Measurements from ENCODE around the gene TTYH3. TPM values are rescaled to one million over a fixed set of nuclear protein-coding genes. Genes with fewer than 3 reads are reported as not detected.

Gene TTYH3
- total and polyA plus RNA-seq, 9 donors = 5.6 to 34.4 (median 22.0) TPM

- intact Hi-C loops (cut with DNase I) = no loop called here
- WGBS, 3 donors = 79 to 87% (median 79%) methylated on average over 9 of the region's 9 CpGs
- H3K27me3 ChIP-seq = no peaks in the 10 kb centered on the region
- H3K36me3 ChIP-seq = no peaks in the 10 kb centered on the region
- no peaks in the 10 kb centered on the region for H3K4me1 ChIP-seq (ENCODE audit: insufficient read depth)
- no peak overlapping the region for H3K4me3 ChIP-seq
- H3K27ac ChIP-seq = no peak overlapping the region
- DNase-seq = no peak
- TF ChIP-seq POLR2A (IDR thresholded peaks at IDR 0.05) (no peak), EP300 (IDR thresholded peaks at IDR 0.05) (no peak)
- TF ChIP-seq, protein P1, sequence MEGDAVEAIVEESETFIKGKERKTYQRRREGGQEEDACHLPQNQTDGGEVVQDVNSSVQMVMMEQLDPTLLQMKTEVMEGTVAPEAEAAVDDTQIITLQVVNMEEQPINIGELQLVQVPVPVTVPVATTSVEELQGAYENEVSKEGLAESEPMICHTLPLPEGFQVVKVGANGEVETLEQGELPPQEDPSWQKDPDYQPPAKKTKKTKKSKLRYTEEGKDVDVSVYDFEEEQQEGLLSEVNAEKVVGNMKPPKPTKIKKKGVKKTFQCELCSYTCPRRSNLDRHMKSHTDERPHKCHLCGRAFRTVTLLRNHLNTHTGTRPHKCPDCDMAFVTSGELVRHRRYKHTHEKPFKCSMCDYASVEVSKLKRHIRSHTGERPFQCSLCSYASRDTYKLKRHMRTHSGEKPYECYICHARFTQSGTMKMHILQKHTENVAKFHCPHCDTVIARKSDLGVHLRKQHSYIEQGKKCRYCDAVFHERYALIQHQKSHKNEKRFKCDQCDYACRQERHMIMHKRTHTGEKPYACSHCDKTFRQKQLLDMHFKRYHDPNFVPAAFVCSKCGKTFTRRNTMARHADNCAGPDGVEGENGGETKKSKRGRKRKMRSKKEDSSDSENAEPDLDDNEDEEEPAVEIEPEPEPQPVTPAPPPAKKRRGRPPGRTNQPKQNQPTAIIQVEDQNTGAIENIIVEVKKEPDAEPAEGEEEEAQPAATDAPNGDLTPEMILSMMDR (IDR thresholded peaks at IDR 0.05) = no peak
- no peaks in the 10 kb centered on the region for H3K9me3 ChIP-seq
These were observed 30.7 kb upstream of the TTYH3 start for GRCh38 chr7:2601065-2601464.

GRCh38 chr7:2601907-2602306 is 29.9 kb upstream of the TTYH3 start:
- no peak overlapping the region for H3K27ac ChIP-seq
- 90 to 91% (median 90%) methylated on average over 11 of the region's 11 CpGs for WGBS, 3 donors
- H3K4me3 ChIP-seq = no peak overlapping the region
- intact Hi-C loops (cut with DNase I) = no loop called here
- no peaks in the 10 kb centered on the region for H3K27me3 ChIP-seq
- TF ChIP-seq EP300 (IDR thresholded peaks at IDR 0.05) = no peak
- TF ChIP-seq POLR2A (IDR thresholded peaks at IDR 0.05) = no peak
- TF ChIP-seq, protein P1 (IDR thresholded peaks at IDR 0.05) = no peak
- no peaks in the 10 kb centered on the region for H3K9me3 ChIP-seq
- H3K36me3 ChIP-seq = no peaks in the 10 kb centered on the region
- H3K4me1 ChIP-seq (ENCODE audit: insufficient read depth) = no peaks in the 10 kb centered on the region
- DNase-seq = no peak

GRCh38 chr7:2602406-2603043 is 29.3 kb upstream of the TTYH3 start:
- no peaks in the 10 kb centered on the region for H3K4me1 ChIP-seq (ENCODE audit: insufficient read depth)
- intact Hi-C loops (cut with DNase I) = no loop called here
- no peaks in the 10 kb centered on the region for H3K9me3 ChIP-seq
- H3K27me3 ChIP-seq = no peaks in the 10 kb centered on the region
- 87 to 91% (median 89%) methylated on average over 19 of the region's 19 CpGs for WGBS, 3 donors
- DNase-seq = peak in 1 of 5 donors; percentile 32
- no peak overlapping the region for H3K4me3 ChIP-seq
- no peak overlapping the region for H3K27ac ChIP-seq
- TF ChIP-seq, protein P1 (IDR thresholded peaks at IDR 0.05) = no peak
- no peak for TF ChIP-seq EP300 (IDR thresholded peaks at IDR 0.05)
- TF ChIP-seq POLR2A (IDR thresholded peaks at IDR 0.05) = no peak
- H3K36me3 ChIP-seq = no peaks in the 10 kb centered on the region

DNA sequence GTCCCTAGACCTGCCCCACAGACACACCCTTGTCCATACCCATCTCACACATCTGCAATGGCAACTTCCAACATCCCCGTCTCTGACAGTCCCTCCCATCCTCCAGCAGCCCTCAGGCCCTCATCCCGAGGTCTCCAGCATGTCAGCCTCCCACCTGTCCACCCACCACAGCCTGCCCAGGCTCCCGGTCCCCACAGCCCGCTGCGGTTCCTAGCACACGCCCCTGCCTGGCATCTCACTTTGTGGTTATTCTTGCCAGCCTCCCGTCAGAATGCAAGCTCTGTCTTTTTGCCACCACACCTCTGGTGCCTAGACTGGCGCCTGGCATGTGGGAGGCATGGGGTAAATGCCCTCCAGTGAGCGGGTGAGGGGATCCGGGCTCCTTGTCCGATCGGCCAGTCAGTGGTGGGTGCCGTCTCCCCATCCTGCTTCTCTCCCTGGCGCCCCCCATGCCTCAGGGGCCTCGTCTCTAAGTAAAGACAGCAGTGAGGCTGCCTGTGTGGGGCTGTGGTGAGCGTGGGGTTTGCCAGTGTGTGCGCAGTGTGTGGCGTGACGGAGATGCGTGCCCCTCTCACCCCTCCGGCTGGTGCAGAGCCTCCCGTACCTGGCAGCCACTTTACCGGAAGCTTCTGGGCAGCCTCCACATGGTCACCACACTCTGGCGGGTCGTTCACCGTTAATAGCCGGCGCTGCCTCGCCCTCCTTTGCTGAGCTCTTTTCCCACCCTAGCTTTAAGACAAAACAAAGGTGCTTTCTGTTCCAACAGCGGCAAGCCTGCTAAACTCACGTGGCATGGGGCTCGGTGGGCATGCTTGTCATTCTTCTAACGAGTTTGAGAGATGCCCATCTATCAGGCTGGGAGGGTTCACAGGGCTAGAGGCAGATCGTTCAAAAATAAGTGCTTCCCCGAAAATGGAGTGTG is 28.5 kb upstream of the TTYH3 start:
- no peak for TF ChIP-seq POLR2A (IDR thresholded peaks at IDR 0.05)
- no peak for TF ChIP-seq EP300 (IDR thresholded peaks at IDR 0.05)
- TF ChIP-seq, protein P1 (IDR thresholded peaks at IDR 0.05) = no peak
- WGBS, 3 donors = 92 to 95% (median 93%) methylated on average over 35 of the region's 35 CpGs
- no peaks in the 10 kb centered on the region for H3K9me3 ChIP-seq
- intact Hi-C loops (cut with DNase I) = no loop called here
- DNase-seq = no peak
- no peaks in the 10 kb centered on the region for H3K36me3 ChIP-seq
- no peak overlapping the region for H3K4me3 ChIP-seq
- H3K27me3 ChIP-seq = no peaks in the 10 kb centered on the region
- H3K4me1 ChIP-seq (ENCODE audit: insufficient read depth) = no peaks in the 10 kb centered on the region
- H3K27ac ChIP-seq = no peak overlapping the region

Data from ovary (tissue), 9 donors.